GM19455 (cell line): Measurements from ENCODE around the gene SFSWAP.
A peak's percentile ranks its signal among the peaks of the same experiment; 100 is the strongest.
"Not testable (repeated sequence)": the region's sequence is repeated elsewhere in the genome, so short reads cannot be mapped to it uniquely, and the experiment has no call there.

Experiments
- ATAC-seq: cut with Tn5 transposase; IDR thresholded peaks from one replicate; pipeline ENCODE4 v1.9.1; 2021; ENCODE audit not compliant: unreplicated experiment

SFSWAP gene

GRCh38 chr12:131679186-131679585, 31.7 kb upstream of the SFSWAP start:
- not testable (repeated sequence) for ATAC-seq

- ATAC-seq: not testable (repeated sequence)
Observed at GRCh38 chr12:131679816-131680215, 31.1 kb upstream of the SFSWAP start.

GRCh38 chr12:131680392-131681256, 30.3 kb upstream of the SFSWAP start:
- ATAC-seq: not testable (repeated sequence)

- ATAC-seq: no peak
Observed at GRCh38 chr12:131681257-131681620, 29.7 kb upstream of the SFSWAP start.

GRCh38 chr12:131681746-131682509, 29.0 kb upstream of the SFSWAP start:
- ATAC-seq: peak; percentile 93

- no peak for ATAC-seq
Observed at GRCh38 chr12:131682510-131682895, 28.4 kb upstream of the SFSWAP start.

- no peak for ATAC-seq
Observed at GRCh38 chr12:131683266-131684014, 27.4 kb upstream of the SFSWAP start.

GRCh38 chr12:131684015-131684725, 26.7 kb upstream of the SFSWAP start:
- ATAC-seq: no peak

- no peak for ATAC-seq
Observed at GRCh38 chr12:131687346-131688125, 23.4 kb upstream of the SFSWAP start.

- no peak for ATAC-seq
Observed at GRCh38 chr12:131688131-131688844, 22.6 kb upstream of the SFSWAP start.

GRCh38 chr12:131688845-131689154, 22.1 kb upstream of the SFSWAP start:
- no peak for ATAC-seq

- ATAC-seq: no peak
Observed at GRCh38 chr12:131690320-131690719, 20.6 kb upstream of the SFSWAP start.

- no peak for ATAC-seq
Observed at GRCh38 chr12:131692431-131692830, 18.5 kb upstream of the SFSWAP start.

GRCh38 chr12:131693149-131693548, 17.7 kb upstream of the SFSWAP start:
- no peak for ATAC-seq

GRCh38 chr12:131694116-131694838, 16.6 kb upstream of the SFSWAP start:
- ATAC-seq: no peak

- ATAC-seq: no peak
Observed at GRCh38 chr12:131695968-131696367, 14.9 kb upstream of the SFSWAP start.

GRCh38 chr12:131698286-131698685, 12.6 kb upstream of the SFSWAP start:
- ATAC-seq: no peak

- no peak for ATAC-seq
Observed at GRCh38 chr12:131699434-131699833, 11.5 kb upstream of the SFSWAP start.

- no peak for ATAC-seq
Observed at GRCh38 chr12:131700271-131700670, 10.6 kb upstream of the SFSWAP start.
